Panc1 (cell line): Measurements from ENCODE around the gene FFAR1.

Source experiments
- CTCF ChIP-seq: fragments of 450-650 bp; IDR thresholded peaks from 2 replicates; pipeline ENCODE4 v1.5.1; 2017; ENCODE audit warnings: mild to moderate bottlenecking
- POLR2AphosphoS5 ChIP-seq: IDR thresholded peaks from 2 replicates; pipeline ENCODE4 v1.6.1; 2012; ENCODE audit warnings: mild to moderate bottlenecking, low read depth, low read length, moderate library complexity
- SIN3A ChIP-seq: IDR thresholded peaks from 2 replicates; pipeline ENCODE4 v1.6.1; 2012; ENCODE audit warnings: low read depth, mild to moderate bottlenecking, low read length, moderate library complexity, borderline replicate concordance; ENCODE audit not compliant: insufficient read depth
- TF ChIP-seq, protein P1 (sequence below), 2 experiments: IDR thresholded peaks; 2 replicates each; pipeline ENCODE4 v1.6.1; 2011 to 2012; ENCODE audit warnings: low read depth in 2 of 2, control low read depth in 1 of 2, low read length in 1 of 2, mild to moderate bottlenecking in 1 of 2, moderate library complexity in 1 of 2; ENCODE audit not compliant: insufficient read depth in 1 of 2

GRCh38 chr19:35347930-35348298 lies 212 bp downstream of the FFAR1 start:
- TF ChIP-seq CTCF (no peak), POLR2AphosphoS5 (no peak), SIN3A (no peak)
- TF ChIP-seq, protein P1, sequence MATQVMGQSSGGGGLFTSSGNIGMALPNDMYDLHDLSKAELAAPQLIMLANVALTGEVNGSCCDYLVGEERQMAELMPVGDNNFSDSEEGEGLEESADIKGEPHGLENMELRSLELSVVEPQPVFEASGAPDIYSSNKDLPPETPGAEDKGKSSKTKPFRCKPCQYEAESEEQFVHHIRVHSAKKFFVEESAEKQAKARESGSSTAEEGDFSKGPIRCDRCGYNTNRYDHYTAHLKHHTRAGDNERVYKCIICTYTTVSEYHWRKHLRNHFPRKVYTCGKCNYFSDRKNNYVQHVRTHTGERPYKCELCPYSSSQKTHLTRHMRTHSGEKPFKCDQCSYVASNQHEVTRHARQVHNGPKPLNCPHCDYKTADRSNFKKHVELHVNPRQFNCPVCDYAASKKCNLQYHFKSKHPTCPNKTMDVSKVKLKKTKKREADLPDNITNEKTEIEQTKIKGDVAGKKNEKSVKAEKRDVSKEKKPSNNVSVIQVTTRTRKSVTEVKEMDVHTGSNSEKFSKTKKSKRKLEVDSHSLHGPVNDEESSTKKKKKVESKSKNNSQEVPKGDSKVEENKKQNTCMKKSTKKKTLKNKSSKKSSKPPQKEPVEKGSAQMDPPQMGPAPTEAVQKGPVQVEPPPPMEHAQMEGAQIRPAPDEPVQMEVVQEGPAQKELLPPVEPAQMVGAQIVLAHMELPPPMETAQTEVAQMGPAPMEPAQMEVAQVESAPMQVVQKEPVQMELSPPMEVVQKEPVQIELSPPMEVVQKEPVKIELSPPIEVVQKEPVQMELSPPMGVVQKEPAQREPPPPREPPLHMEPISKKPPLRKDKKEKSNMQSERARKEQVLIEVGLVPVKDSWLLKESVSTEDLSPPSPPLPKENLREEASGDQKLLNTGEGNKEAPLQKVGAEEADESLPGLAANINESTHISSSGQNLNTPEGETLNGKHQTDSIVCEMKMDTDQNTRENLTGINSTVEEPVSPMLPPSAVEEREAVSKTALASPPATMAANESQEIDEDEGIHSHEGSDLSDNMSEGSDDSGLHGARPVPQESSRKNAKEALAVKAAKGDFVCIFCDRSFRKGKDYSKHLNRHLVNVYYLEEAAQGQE (IDR thresholded peaks at IDR 0.05; ENCODE audit: insufficient read depth in 1 of 2, low read depth in 2 of 2, low read length in 1 of 2): no peak
